Astrocyte (in vitro differentiated cells and primary cell): ENCODE results near the gene TIGD7. TPM values are rescaled to one million over a fixed set of nuclear protein-coding genes. Genes with fewer than 3 reads are reported as not detected.

ENCODE experiments used
- DNase-seq: peaks from one replicate; pipeline ENCODE4 v3.0.0-alpha.2; 2010; ENCODE audit warnings: low read depth
- FAIRE-seq: peaks from 2 replicates; lab custom pipeline; 2011; peaks lifted over from hg19 to GRCh38; lab: Jason Lieb, UNC
- H2AFZ ChIP-seq: 2 replicates; pipeline ENCODE4 v1.6.0; 2012; ENCODE audit warnings: low read depth, low read length, inconsistent platforms
- H3K27ac ChIP-seq: 2 replicates; pipeline ENCODE4 v1.5.1; 2011; ENCODE audit warnings: low read depth, low read length, inconsistent platforms
- H3K27me3 ChIP-seq: 2 replicates; pipeline ENCODE4 v1.6.0; 2011; ENCODE audit warnings: low read length, inconsistent platforms; ENCODE audit not compliant: insufficient read depth
- H3K36me3 ChIP-seq: 2 replicates; pipeline ENCODE4 v1.5.1; 2011; ENCODE audit warnings: low read length, inconsistent platforms; ENCODE audit not compliant: insufficient read depth
- H3K4me1 ChIP-seq: 2 replicates; pipeline ENCODE4 v1.5.1; 2011; ENCODE audit warnings: low read length, inconsistent platforms; ENCODE audit not compliant: insufficient read depth
- H3K4me2 ChIP-seq: 2 replicates; pipeline ENCODE4 v1.6.0; 2012; ENCODE audit warnings: low read length, inconsistent platforms
- H3K4me3 ChIP-seq: 2 replicates; pipeline ENCODE4 v1.5.1; 2011; ENCODE audit warnings: low read depth, mild to moderate bottlenecking, low read length, inconsistent platforms; ENCODE audit not compliant: insufficient read depth
- H3K79me2 ChIP-seq: 2 replicates; pipeline ENCODE4 v1.6.0; 2012; ENCODE audit warnings: mild to moderate bottlenecking, low read length, inconsistent platforms; ENCODE audit not compliant: insufficient read depth
- H3K9ac ChIP-seq: 2 replicates; pipeline ENCODE4 v1.6.0; 2012; ENCODE audit warnings: mild to moderate bottlenecking, low read length, inconsistent platforms
- H3K9me3 ChIP-seq: 2 replicates; pipeline ENCODE4 v1.5.1; 2012; ENCODE audit warnings: low read depth, mild to moderate bottlenecking, low read length, inconsistent platforms; ENCODE audit not compliant: insufficient read depth
- H4K20me1 ChIP-seq: 2 replicates; pipeline ENCODE4 v1.6.0; 2012; ENCODE audit warnings: low read length, inconsistent platforms; ENCODE audit not compliant: insufficient read depth
- H3K27ac Mint-ChIP-seq: one replicate; pipeline ENCODE4 v1.8.0; 2021; ENCODE audit warnings: mild to moderate bottlenecking, mixed read lengths; ENCODE audit not compliant: unreplicated experiment
- H3K27me3 Mint-ChIP-seq: one replicate; pipeline ENCODE4 v1.8.0; 2021; ENCODE audit warnings: low read depth, mixed read lengths; ENCODE audit not compliant: unreplicated experiment
- H3K36me3 Mint-ChIP-seq: one replicate; pipeline ENCODE4 v1.8.0; 2021; ENCODE audit warnings: low read depth, mixed read lengths; ENCODE audit not compliant: unreplicated experiment
- H3K4me1 Mint-ChIP-seq: one replicate; pipeline ENCODE4 v1.8.0; 2021; ENCODE audit warnings: low read depth, mixed read lengths; ENCODE audit not compliant: unreplicated experiment
- H3K4me3 Mint-ChIP-seq: one replicate; pipeline ENCODE4 v1.8.0; 2021; ENCODE audit warnings: mild to moderate bottlenecking, moderate library complexity, mixed read lengths; ENCODE audit not compliant: unreplicated experiment
- H3K9me3 Mint-ChIP-seq: one replicate; pipeline ENCODE4 v1.8.0; 2021; ENCODE audit warnings: mild to moderate bottlenecking, mixed read lengths; ENCODE audit not compliant: unreplicated experiment
- CTCF ChIP-seq: IDR thresholded peaks from 2 replicates; pipeline ENCODE4 v1.5.1; 2011; ENCODE audit warnings: low read depth, mild to moderate bottlenecking, inconsistent platforms, low read length, moderate library complexity; ENCODE audit not compliant: insufficient read depth
- EZH2 ChIP-seq: IDR thresholded peaks from 2 replicates; pipeline ENCODE4 v1.6.1; 2012; ENCODE audit warnings: mild to moderate bottlenecking, low read length, inconsistent platforms; ENCODE audit not compliant: insufficient read depth
- total RNA-seq: library from RNA; stranded (reverse); gene quantifications from 2 replicates; pipeline ENCODE4 v1.2.1, GENCODE V29; 2021

Gene TIGD7
- total RNA-seq, 1 donor from 2014 or later, result 4.5 TPM

- no peaks in the 10 kb centered on the region for H3K27me3 ChIP-seq
- no peak overlapping the region for H3K9ac ChIP-seq
Observed at GRCh38 chr16:3328643-3329042, 23.4 kb upstream of the TIGD7 start.

GRCh38 chr16:3328104-3328503, 22.9 kb upstream of the TIGD7 start:
- H3K4me3 Mint-ChIP-seq, result no peak overlapping the region
- DNase-seq (no peak), FAIRE-seq (no peak)
- no peak overlapping the region for H3K27ac ChIP-seq
- no peak overlapping the region for H3K9ac ChIP-seq
- H3K4me1 ChIP-seq, result no peaks in the 10 kb centered on the region
- no peak overlapping the region for H3K4me3 ChIP-seq
- no peaks in the 10 kb centered on the region for H3K79me2 ChIP-seq
- no peak overlapping the region for H3K4me2 ChIP-seq
- no peaks in the 10 kb centered on the region for H3K36me3 ChIP-seq
- peaks cover 2% of the 10 kb centered on the region for H3K9me3 ChIP-seq
- H3K27ac Mint-ChIP-seq, result no peak overlapping the region
- peaks cover 5% of the 10 kb centered on the region for H3K9me3 Mint-ChIP-seq
- H3K27me3 ChIP-seq, result no peaks in the 10 kb centered on the region
- no peaks in the 10 kb centered on the region for H3K36me3 Mint-ChIP-seq
- H2AFZ ChIP-seq, result no peak overlapping the region
- no peaks in the 10 kb centered on the region for H4K20me1 ChIP-seq
- TF ChIP-seq EZH2 (no peak), CTCF (no peak)
- H3K4me1 Mint-ChIP-seq, result no peaks in the 10 kb centered on the region
- H3K27me3 Mint-ChIP-seq, result peaks cover 9% of the 10 kb centered on the region

More at GRCh38 chr16:3328643-3329042, 23.4 kb upstream of the TIGD7 start:
- DNase-seq (no peak), FAIRE-seq (no peak)
- H3K27ac Mint-ChIP-seq, result no peak overlapping the region
- peaks cover 9% of the 10 kb centered on the region for H3K27me3 Mint-ChIP-seq
- no peak overlapping the region for H3K4me3 Mint-ChIP-seq
- Histone ChIP-seq H4K20me1 (no peaks in the 10 kb centered on the region), H3K4me1 (no peaks in the 10 kb centered on the region), H3K4me3 (no peak overlapping the region), H2AFZ (no peak overlapping the region), H3K9me3 (no peaks in the 10 kb centered on the region), H3K79me2 (no peaks in the 10 kb centered on the region), H3K36me3 (no peaks in the 10 kb centered on the region), H3K4me2 (no peak overlapping the region), H3K27ac (no peak overlapping the region)
- peaks cover 4% of the 10 kb centered on the region for H3K9me3 Mint-ChIP-seq
- H3K4me1 Mint-ChIP-seq, result no peaks in the 10 kb centered on the region
- H3K36me3 Mint-ChIP-seq, result no peaks in the 10 kb centered on the region
- TF ChIP-seq EZH2, result no peak
- TF ChIP-seq CTCF, result no peak

- Histone ChIP-seq H4K20me1 (no peaks in the 10 kb centered on the region), H3K27ac (no peak overlapping the region), H3K9me3 (peaks cover 3% of the 10 kb centered on the region), H3K9ac (no peak overlapping the region), H3K4me3 (no peak overlapping the region), H3K4me1 (no peaks in the 10 kb centered on the region), H3K27me3 (no peaks in the 10 kb centered on the region), H2AFZ (no peak overlapping the region), H3K36me3 (no peaks in the 10 kb centered on the region), H3K4me2 (no peak overlapping the region), H3K79me2 (no peaks in the 10 kb centered on the region)
- H3K4me3 Mint-ChIP-seq, result no peak overlapping the region
- no peak for DNase-seq
- H3K36me3 Mint-ChIP-seq, result no peaks in the 10 kb centered on the region
- H3K27me3 Mint-ChIP-seq, result peaks cover 9% of the 10 kb centered on the region
- H3K4me1 Mint-ChIP-seq, result no peaks in the 10 kb centered on the region
- peaks cover 10% of the 10 kb centered on the region for H3K9me3 Mint-ChIP-seq
- no peak for TF ChIP-seq EZH2
- TF ChIP-seq CTCF, result no peak
- H3K27ac Mint-ChIP-seq, result no peak overlapping the region
- no peak for FAIRE-seq
Observed at GRCh38 chr16:3327514-3327913, 22.3 kb upstream of the TIGD7 start.
